ENCODE measurements around the gene DIPK1C.

The DIPK1C gene

DNA sequence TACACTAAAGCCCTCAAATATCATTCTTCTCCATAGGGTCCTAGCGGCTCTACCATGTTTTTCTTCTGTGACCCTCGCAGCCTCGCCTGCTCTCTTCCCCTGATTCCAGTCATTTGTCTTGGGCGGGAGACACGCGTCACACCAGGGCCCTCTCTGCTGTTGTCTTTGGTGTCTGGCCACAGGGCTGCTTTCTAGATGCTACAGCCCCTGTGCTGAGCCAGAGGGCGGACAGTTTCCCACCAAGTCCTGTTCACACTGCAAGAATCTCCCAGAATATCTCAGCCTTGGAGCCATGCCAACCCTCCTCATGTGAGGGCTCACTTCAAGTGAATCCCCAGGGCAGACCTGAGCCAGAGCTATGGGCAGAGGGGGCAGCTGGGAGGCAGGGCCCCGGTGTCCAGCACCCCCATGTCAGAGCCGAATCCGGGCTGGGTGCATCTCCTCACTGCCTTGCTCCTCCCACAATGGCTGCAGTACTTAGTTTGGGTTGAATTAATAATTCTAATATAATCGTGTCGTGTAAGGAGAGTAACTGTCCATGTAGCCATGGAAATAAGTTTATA, 42.1 kb downstream of the DIPK1C start:
- CTCF ChIA-PET, result no interaction called here
- TF ChIP-seq, protein P1, sequence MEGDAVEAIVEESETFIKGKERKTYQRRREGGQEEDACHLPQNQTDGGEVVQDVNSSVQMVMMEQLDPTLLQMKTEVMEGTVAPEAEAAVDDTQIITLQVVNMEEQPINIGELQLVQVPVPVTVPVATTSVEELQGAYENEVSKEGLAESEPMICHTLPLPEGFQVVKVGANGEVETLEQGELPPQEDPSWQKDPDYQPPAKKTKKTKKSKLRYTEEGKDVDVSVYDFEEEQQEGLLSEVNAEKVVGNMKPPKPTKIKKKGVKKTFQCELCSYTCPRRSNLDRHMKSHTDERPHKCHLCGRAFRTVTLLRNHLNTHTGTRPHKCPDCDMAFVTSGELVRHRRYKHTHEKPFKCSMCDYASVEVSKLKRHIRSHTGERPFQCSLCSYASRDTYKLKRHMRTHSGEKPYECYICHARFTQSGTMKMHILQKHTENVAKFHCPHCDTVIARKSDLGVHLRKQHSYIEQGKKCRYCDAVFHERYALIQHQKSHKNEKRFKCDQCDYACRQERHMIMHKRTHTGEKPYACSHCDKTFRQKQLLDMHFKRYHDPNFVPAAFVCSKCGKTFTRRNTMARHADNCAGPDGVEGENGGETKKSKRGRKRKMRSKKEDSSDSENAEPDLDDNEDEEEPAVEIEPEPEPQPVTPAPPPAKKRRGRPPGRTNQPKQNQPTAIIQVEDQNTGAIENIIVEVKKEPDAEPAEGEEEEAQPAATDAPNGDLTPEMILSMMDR (IDR thresholded peaks at IDR 0.05; ENCODE audit: control extremely low read depth, extremely low read depth, low read depth, missing control alignments), result no peak
- DNase-seq (ENCODE audit: extremely low spot score), result no peak
- POLR2A ChIA-PET, result no interaction called here

DNA sequence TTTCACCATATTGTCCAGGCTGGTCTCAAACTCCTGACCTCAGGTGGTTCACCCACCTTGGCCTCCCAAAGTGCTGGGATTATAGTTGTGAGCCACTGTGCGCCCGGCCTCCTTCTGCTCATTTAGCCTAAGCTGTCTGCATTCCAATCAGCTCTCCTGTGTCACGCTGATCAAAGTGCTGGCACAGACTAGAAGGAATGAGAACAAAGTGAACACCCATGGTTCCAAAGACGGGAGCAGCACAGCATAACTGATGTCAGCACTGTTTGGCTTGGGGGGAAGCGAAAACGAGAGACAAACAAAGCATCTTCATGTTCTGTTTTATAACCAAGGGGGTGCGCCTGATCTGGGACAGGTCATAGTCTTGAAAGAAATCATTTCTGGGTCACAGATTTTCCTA, 43.3 kb downstream of the DIPK1C start:
- ChIA-PET POLR2A (no interaction called here), CTCF (no interaction called here)
- no peak for DNase-seq (ENCODE audit: extremely low spot score)
- TF ChIP-seq, protein P1 (IDR thresholded peaks at IDR 0.05; ENCODE audit: control extremely low read depth, extremely low read depth, low read depth, missing control alignments), result no peak

DNA sequence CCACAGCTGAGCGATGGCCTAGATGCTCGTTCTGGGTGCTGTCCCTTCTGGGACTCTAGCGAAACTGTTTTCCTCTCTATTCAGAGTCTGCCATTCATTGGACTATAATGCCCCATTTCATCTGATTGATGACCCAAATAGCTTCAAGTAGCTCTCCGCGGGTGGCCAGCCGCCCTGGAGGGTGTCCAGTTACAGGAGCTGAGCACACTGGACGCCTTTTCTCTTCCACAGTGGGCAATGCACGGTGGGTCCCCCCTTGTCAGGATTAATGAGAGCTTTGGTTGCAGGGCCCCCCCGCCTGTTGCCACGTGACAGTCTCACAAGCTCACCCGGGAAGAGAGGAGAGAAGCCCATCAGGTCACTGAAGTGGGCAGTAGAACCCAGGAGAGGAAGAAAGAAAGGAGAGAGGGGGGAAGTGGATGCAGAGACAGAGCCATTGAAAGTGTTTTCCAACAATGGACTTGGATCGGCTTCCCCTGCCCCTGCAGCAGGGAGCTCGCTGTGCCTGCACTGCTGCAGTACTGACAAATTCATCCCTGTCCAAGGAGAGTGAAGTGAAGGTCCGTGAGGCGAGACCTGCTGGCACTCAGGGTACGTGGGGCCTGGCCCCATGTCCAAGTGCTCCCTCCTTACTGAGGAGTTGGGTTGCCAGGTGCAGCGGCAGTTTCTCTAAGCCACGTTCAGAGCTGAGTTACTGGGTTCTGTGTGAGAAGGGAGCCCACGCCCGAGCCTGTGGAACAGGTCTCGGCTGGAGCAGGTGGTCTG, 44.8 kb downstream of the DIPK1C start:
- ChIA-PET POLR2A (no interaction called here), CTCF (interaction anchor here (1.3 kb wide), 1 partner anchor 10 kb away, joined by 3 read pairs; no protein-coding TSS in a partner anchor)
- TF ChIP-seq, protein P1 (IDR thresholded peaks at IDR 0.05; ENCODE audit: control extremely low read depth, extremely low read depth, low read depth, missing control alignments), result no peak
- DNase-seq (ENCODE audit: extremely low spot score), result no peak

DNA sequence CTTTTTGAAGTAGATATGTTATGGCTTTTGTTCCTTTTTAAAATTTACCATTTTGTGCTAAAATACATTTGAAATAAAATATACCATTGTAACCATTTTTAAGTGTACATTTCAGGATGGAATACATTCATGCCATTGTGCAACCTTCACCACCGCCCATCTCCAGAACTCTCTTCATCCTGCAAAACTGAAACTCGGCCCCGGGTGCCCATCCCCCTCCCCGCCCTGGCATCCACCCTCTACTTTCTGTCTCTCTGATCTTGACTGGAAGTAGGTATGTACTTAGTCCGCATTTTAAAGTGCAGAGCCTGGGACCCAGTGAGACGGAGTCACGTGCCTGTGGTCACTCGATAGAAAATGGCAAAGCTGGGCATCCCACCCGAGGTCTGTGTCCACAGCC, 45.6 kb downstream of the DIPK1C start:
- TF ChIP-seq, protein P1 (IDR thresholded peaks at IDR 0.05; ENCODE audit: control extremely low read depth, extremely low read depth, low read depth, missing control alignments), result no peak
- POLR2A ChIA-PET, result no interaction called here
- CTCF ChIA-PET, result interaction anchor here (1.2 to 1.3 kb wide), 2 partner anchors 11 to 23 kb away, joined by 3 to 4 read pairs; no protein-coding TSS in a partner anchor
- DNase-seq (ENCODE audit: extremely low spot score), result no peak

DNA sequence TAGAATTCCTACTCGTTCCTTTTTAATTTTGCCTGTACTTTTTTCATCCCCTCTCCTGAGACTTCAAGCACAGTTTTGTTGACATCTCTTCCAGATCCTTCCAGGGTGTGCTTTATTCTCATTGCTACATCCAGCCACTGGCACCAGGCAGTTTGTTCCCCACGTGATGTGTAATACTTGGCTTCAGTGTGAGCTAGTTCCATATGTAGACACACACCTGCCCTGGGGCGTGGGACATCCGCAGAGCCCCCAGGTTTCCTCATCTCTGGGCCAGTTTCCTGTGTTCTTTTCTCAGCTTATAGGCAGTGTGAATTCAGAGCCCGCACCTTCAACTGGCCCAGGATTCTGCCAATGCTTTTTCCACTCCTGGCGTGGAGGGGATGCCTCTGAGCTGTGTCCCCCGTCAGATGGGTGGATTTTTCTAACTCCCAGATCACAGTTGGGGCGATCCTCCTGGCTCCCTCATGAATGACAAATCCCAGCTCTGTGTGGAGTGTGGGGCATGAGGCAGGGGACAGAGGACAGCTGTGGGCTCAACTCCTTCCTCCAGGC, 46.6 kb downstream of the DIPK1C start:
- POLR2A ChIA-PET, result no interaction called here
- TF ChIP-seq, protein P1 (IDR thresholded peaks at IDR 0.05; ENCODE audit: control extremely low read depth, extremely low read depth, low read depth, missing control alignments), result no peak
- no peak for DNase-seq (ENCODE audit: extremely low spot score)
- CTCF ChIA-PET, result interaction anchor here (1.2 kb wide), 1 partner anchor 24 kb away, joined by 4 read pairs; no protein-coding TSS in a partner anchor

DNA sequence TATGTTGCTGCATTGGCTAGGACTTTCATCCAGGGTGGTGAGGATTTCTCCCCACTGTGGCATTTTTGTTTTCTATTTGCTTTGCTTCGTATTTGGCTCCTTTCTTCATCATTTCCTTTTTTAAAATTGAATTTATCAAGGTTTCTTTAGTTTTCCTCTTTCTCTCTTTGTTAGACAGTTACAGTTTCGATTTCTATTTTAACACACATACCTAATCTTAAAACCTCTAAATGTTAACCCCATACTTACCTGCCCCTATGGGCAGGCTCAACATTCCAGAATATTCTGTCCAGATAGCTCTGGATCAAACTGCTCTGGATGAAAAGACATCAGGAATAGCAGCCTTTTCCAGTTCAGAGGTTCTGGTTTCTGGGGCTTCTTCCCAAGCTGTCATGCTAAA, 49.2 kb downstream of the DIPK1C start:
- POLR2A ChIA-PET, result no interaction called here
- CTCF ChIA-PET, result interaction anchor here (1.2 kb wide), 1 partner anchor 78 kb away, joined by 3 read pairs; no protein-coding TSS in a partner anchor

More for the DNA sequence above, 49.2 kb downstream of the DIPK1C start:
- TF ChIP-seq, protein P1 (IDR thresholded peaks at IDR 0.05; ENCODE audit: control extremely low read depth, extremely low read depth, low read depth, missing control alignments), result no peak
- DNase-seq (ENCODE audit: extremely low spot score), result no peak
